Heart right ventricle (tissue), 16 donors: ENCODE results near the gene PARN. TPM values are rescaled to one million over a fixed set of nuclear protein-coding genes. Genes with fewer than 3 reads are reported as not detected.

ENCODE experiments used
- ATAC-seq, 8 donors: fragments of 200-7000 bp; cut with Tn5 transposase; one replicate each; pipeline ENCODE4 v1.9.1; 2020; ENCODE audit warnings: mild to moderate bottlenecking in 8 of 8, moderate library complexity in 8 of 8, moderate number of reproducible peaks in 1 of 8
- DNase-seq, 2 donors: peaks; one replicate each; pipeline ENCODE4 v3.0.0-alpha.2; 2020
- H3K27ac ChIP-seq, 10 donors: fragments of 200-600 bp; sonication (generic) in 2 of 10; one replicate each; pipeline versions ENCODE4 v1.5.0 to v1.8.0; 2020 to 2022; ENCODE audit warnings: mild to moderate bottlenecking in 3 of 10
- H3K27me3 ChIP-seq, 7 donors: fragments of 200-600 bp; one replicate each; pipeline ENCODE4 v1.8.0; 2021 to 2022; ENCODE audit warnings: mild to moderate bottlenecking in 2 of 7
- H3K36me3 ChIP-seq, 9 donors: fragments of 200-600 bp; sonication (generic) in 1 of 9; one replicate each; pipeline versions ENCODE4 v1.5.0 to v1.8.0; 2020 to 2022; ENCODE audit warnings: mild to moderate bottlenecking in 2 of 9
- H3K4me1 ChIP-seq, 9 donors: fragments of 200-600 bp; sonication (generic) in 1 of 9; one replicate each; pipeline versions ENCODE4 v1.5.0 to v1.8.0; 2020 to 2022; ENCODE audit warnings: mild to moderate bottlenecking in 4 of 9
- H3K4me3 ChIP-seq, 10 donors: fragments of 200-600 bp; sonication (generic) in 2 of 10; one replicate each; pipeline versions ENCODE4 v1.5.0 to v1.8.0; 2020 to 2022; ENCODE audit warnings: mild to moderate bottlenecking in 7 of 10, moderate library complexity in 2 of 10
- H3K9me3 ChIP-seq, 11 donors: fragments of 200-600 bp in 10 of 11; sonication (generic) in 2 of 11; one replicate each; pipeline versions ENCODE4 v1.5.0 to v1.8.0; 2013 to 2022; ENCODE audit warnings: mild to moderate bottlenecking in 2 of 11, control low read depth in 1 of 11, moderate library complexity in 1 of 11
- CTCF ChIP-seq, 9 donors: fragments of 200-600 bp; sonication (generic) in 2 of 9; IDR thresholded peaks; one replicate each; pipeline versions ENCODE4 v1.5.0 to v1.8.0; 2021 to 2022; ENCODE audit warnings: antibody characterized with exemption in 9 of 9, mild to moderate bottlenecking in 5 of 9, moderate library complexity in 1 of 9
- WGBS, 2 donors: extraction: QIAGEN DNeasy Blood & Tissue Kit; methylation state at CpG; one replicate each; pipeline ENCODE4 v1.1.7; 2013; ENCODE audit warnings: inconsistent platforms in 1 of 2; 5-methylcytosine and 5-hydroxymethylcytosine counted together
- intact Hi-C, 10 donors: fragments of 100-400 bp; cut with DNase I; formaldehyde crosslinking; loops; one replicate each; pipeline versions ENCODE4 v1.11.1 to v1.14.2; 2022
- polyA plus RNA-seq, 2 donors: library from polyadenylated mRNA; stranded (reverse); fragments of 200-250 nt; gene quantifications; one replicate each; pipeline ENCODE4 v1.2.3, GENCODE V29; 2013
- total RNA-seq, 10 donors: library from RNA; stranded (reverse); fragmentation: NEBNext Ultra II Directional in 3 of 10; extraction: Animal tissue kit (Norgen Biotek cat#: 25700) in 3 of 10; gene quantifications; one replicate each; pipeline versions ENCODE4 v1.2.1 to v1.2.4, GENCODE V29; 2021 to 2023
- donor health status: Arrhythmogenic right ventricular cardiomyopathy.
- donor health status: ischemic (EF 13 %, LVEDD 7.1; RV severe dilation, severe dysfunction).
- donor health status: healthy with polysubstance abuse.
- donor health status: DM: no; HTN: yes; CAD: no.
- donor health status: DM: no; HTN: no; CAD: no.
- donor health status: ischemic (EF 25% LVEDD 6.9; RV normal size, moderate dysfunction).
- donor health status: ischemic (EF 25% LVEDD 5.7; RV mildly dilated, moderate dysfunction).
- donor health status: healthy.
- donor health status: DM: yes; HTN: yes; CAD: no.
- donor health status: Ischemic cardiomyopathy.
- donor health status: ischemic (EF 35%, LVEDD 5.7; RV mildly dilated, moderate dysfunction).
- donor health status: nonischemic (EF 11% LVEDD 7.7; RV severe dilation, severe dysfunction).
- donor health status: DM: yes; HTN: yes; CAD: no.
- donor health status: PGD.
- donor health status: ischemic (EF 29% LVEDD 5.4; RV normal size, mild dysfunction).
- donor health status: nonischemic (EF 23%, LVEDD 6.1; RV moderate dilation, normal function).

The PARN gene
- total and polyA plus RNA-seq, 12 donors: 7.0 to 25.3 (median 22.8) TPM

GRCh38 chr16:14539631-14540030 is 90.4 kb downstream of the PARN start:
- peaks cover 0 to 44% (median 10%) of the 10 kb centered on the region in 9 donors for H3K36me3 ChIP-seq
- H3K4me3 ChIP-seq: no peak overlapping the region
- no peaks in the 10 kb centered on the region for H3K4me1 ChIP-seq
- WGBS, 2 donors: 88 to 90% methylated on average over 2 of the region's 2 CpGs
- no peak for TF ChIP-seq CTCF (IDR thresholded peaks at IDR 0.05)
- intact Hi-C loops: loop anchor here in 1 of 10 donors (10.0 kb wide), 1 partner anchor 55 kb away; no protein-coding TSS in a partner anchor
- H3K27ac ChIP-seq: no peak overlapping the region
- no peaks in the 10 kb centered on the region for H3K27me3 ChIP-seq
- H3K9me3 ChIP-seq: peaks cover 0 to 14% (median 0%) of the 10 kb centered on the region in 11 donors
- no peak for ATAC-seq
- no peak for DNase-seq

- H3K27ac ChIP-seq: no peak overlapping the region
- intact Hi-C loops: loop anchor here in 1 of 10 donors (10.0 kb wide), 1 partner anchor 56 kb away; no protein-coding TSS in a partner anchor
Measured at GRCh38 chr16:14539156-14539555, 90.9 kb downstream of the PARN start.

GRCh38 chr16:14538604-14539003 is 91.5 kb downstream of the PARN start:
- H3K9me3 ChIP-seq: peaks cover 0 to 14% (median 0%) of the 10 kb centered on the region in 11 donors
- no peak overlapping the region for H3K4me3 ChIP-seq
- ATAC-seq (no peak), DNase-seq (no peak)
- 98% methylated on average over 7 of the region's 7 CpGs for WGBS, 2 donors
- H3K27ac ChIP-seq: no peak overlapping the region
- intact Hi-C loops: loop anchor here in 1 of 10 donors (10.0 kb wide), 1 partner anchor 56 kb away; no protein-coding TSS in a partner anchor
- no peak for TF ChIP-seq CTCF (IDR thresholded peaks at IDR 0.05)
- H3K4me1 ChIP-seq: no peaks in the 10 kb centered on the region
- H3K36me3 ChIP-seq: peaks cover 0 to 33% (median 3%) of the 10 kb centered on the region in 9 donors
- H3K27me3 ChIP-seq: no peaks in the 10 kb centered on the region

More at GRCh38 chr16:14539156-14539555, 90.9 kb downstream of the PARN start:
- no peaks in the 10 kb centered on the region for H3K27me3 ChIP-seq
- TF ChIP-seq CTCF (IDR thresholded peaks at IDR 0.05): no peak
- no peak overlapping the region for H3K4me3 ChIP-seq
- peaks cover 0 to 14% (median 0%) of the 10 kb centered on the region in 11 donors for H3K9me3 ChIP-seq
- ATAC-seq (no peak), DNase-seq (no peak)
- no peaks in the 10 kb centered on the region for H3K4me1 ChIP-seq
- 93 to 98% methylated on average over 5 of the region's 5 CpGs for WGBS, 2 donors
- H3K36me3 ChIP-seq: peaks cover 0 to 39% (median 8%) of the 10 kb centered on the region in 9 donors

GRCh38 chr16:14531613-14532012 is 98.4 kb downstream of the PARN start:
- intact Hi-C loops: loop anchor here in 1 of 10 donors (10.0 kb wide), 1 partner anchor 63 kb away; no protein-coding TSS in a partner anchor
- ATAC-seq (no peak), DNase-seq (no peak)
- no peaks in the 10 kb centered on the region for H3K27me3 ChIP-seq
- 97 to 98% methylated on average over 5 of the region's 5 CpGs for WGBS, 2 donors
- no peak overlapping the region for H3K27ac ChIP-seq
- no peak for TF ChIP-seq CTCF (IDR thresholded peaks at IDR 0.05)
- H3K4me1 ChIP-seq: peaks cover 0 to 26% (median 11%) of the 10 kb centered on the region in 9 donors
- peaks cover 0 to 8% (median 0%) of the 10 kb centered on the region in 9 donors for H3K36me3 ChIP-seq
- no peak overlapping the region for H3K4me3 ChIP-seq
- no peaks in the 10 kb centered on the region for H3K9me3 ChIP-seq
